GM19397 (cell line): Measurements from ENCODE around the gene NEK11.
"Not testable (repeated sequence)": the region's sequence is repeated elsewhere in the genome, so short reads cannot be mapped to it uniquely, and the experiment has no call there.

Source experiments
- ATAC-seq: cut with Tn5 transposase; IDR thresholded peaks from one replicate; pipeline ENCODE4 v1.9.1; 2021; ENCODE audit warnings: mild to moderate bottlenecking, moderate library complexity; ENCODE audit not compliant: unreplicated experiment

NEK11 gene

GRCh38 chr3:131038326-131038725, 11.6 kb downstream of the NEK11 start:
- no peak for ATAC-seq

- not testable (repeated sequence) for ATAC-seq
These were observed 15.8 kb downstream of the NEK11 start for GRCh38 chr3:131042271-131042985.

GRCh38 chr3:131047582-131047981, 20.9 kb downstream of the NEK11 start:
- ATAC-seq: no peak

- ATAC-seq: no peak
These were observed 21.4 kb downstream of the NEK11 start for GRCh38 chr3:131048030-131048429.

GRCh38 chr3:131050001-131050400, 23.3 kb downstream of the NEK11 start:
- ATAC-seq: no peak

GRCh38 chr3:131053043-131053859, 26.6 kb downstream of the NEK11 start:
- ATAC-seq: no peak

- no peak for ATAC-seq
These were observed 41.3 kb downstream of the NEK11 start for GRCh38 chr3:131067983-131068382.

- ATAC-seq: no peak
These were observed 45.5 kb downstream of the NEK11 start for GRCh38 chr3:131072099-131072559.

- ATAC-seq: no peak
These were observed 46.2 kb downstream of the NEK11 start for GRCh38 chr3:131072845-131073244.

GRCh38 chr3:131075632-131076328, 49.1 kb downstream of the NEK11 start:
- ATAC-seq: no peak

- ATAC-seq: no peak
These were observed 51.2 kb downstream of the NEK11 start for GRCh38 chr3:131077904-131078303.

- no peak for ATAC-seq
These were observed 52.4 kb downstream of the NEK11 start for GRCh38 chr3:131079086-131079485.

- ATAC-seq: no peak
These were observed 54.5 kb downstream of the NEK11 start for GRCh38 chr3:131081224-131081623.

- ATAC-seq: no peak
These were observed 55.6 kb downstream of the NEK11 start for GRCh38 chr3:131082246-131082645.

- ATAC-seq: no peak
These were observed 56.5 kb downstream of the NEK11 start for GRCh38 chr3:131082871-131083863.

- no peak for ATAC-seq
These were observed 65.1 kb downstream of the NEK11 start for GRCh38 chr3:131091768-131092167.

GRCh38 chr3:131107637-131108433, 81.2 kb downstream of the NEK11 start:
- ATAC-seq: no peak

- ATAC-seq: no peak
These were observed 82.5 kb downstream of the NEK11 start for GRCh38 chr3:131109156-131109555.

GRCh38 chr3:131110087-131110486, 83.4 kb downstream of the NEK11 start:
- ATAC-seq: no peak

GRCh38 chr3:131114256-131114655, 87.6 kb downstream of the NEK11 start:
- ATAC-seq: no peak
